HG03520 (cell line): ENCODE data around the gene PKD1.
"Not testable (repeated sequence)": the region's sequence is repeated elsewhere in the genome, so short reads cannot be mapped to it uniquely, and the experiment has no call there.

Experiments
- ATAC-seq: cut with Tn5 transposase; IDR thresholded peaks from one replicate; pipeline ENCODE4 v1.9.1; 2021; ENCODE audit warnings: mild to moderate bottlenecking, moderate library complexity; ENCODE audit not compliant: unreplicated experiment

PKD1 gene

DNA sequence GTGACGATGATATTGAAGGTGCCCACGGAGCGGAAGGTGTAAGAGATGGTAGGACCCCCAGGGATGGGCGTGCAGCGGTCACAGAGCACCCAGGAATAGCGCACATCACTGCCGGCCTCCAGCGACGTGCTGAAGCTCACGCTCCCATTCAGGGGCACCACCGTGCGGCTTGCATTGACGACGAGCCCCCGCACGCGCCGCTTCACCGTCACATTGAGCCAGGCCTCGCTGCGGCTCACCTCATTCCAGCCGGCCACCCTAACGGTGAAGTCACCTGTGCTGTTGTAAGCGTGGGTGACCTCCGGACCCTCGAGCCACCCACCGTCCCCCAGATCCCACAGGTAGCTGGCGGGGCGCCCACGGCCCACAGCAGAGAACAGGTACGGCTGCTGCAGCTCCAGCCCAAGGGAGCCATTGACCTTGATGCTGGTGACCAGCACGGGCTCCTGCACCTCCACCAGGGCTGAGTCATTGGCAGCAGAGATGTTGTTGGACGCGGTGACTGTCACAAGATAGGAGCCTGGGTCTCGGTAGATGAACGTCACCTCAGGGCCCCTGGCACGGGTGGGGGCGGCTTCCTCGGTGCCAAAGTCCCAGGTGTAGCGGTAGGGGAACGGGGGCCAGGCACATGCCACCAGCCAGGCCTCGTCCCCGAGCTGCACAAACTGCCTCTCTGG is 25.2 kb downstream of the PKD1 start:
- ATAC-seq, result not testable (repeated sequence)

DNA sequence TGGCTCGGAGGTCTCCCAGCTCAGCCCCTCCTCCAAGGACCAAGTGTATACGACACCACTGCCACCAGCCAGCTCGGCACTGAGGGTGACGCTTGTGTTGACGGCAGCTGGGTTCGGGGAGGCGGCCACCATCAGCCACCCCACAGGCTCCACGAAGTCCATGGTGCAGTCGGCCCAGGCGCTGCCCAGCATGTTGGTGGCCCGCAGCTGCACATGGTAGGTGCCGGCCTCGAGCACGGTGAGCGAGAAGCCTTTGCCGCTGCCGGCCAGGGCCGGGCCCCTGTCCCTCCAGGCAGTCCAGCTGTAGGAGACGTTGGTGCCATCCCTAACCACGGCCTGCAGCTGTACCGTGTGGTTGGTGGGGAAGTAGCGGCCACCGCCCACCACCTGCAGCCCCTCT is 25.8 kb downstream of the PKD1 start:
- ATAC-seq, result not testable (repeated sequence)

DNA sequence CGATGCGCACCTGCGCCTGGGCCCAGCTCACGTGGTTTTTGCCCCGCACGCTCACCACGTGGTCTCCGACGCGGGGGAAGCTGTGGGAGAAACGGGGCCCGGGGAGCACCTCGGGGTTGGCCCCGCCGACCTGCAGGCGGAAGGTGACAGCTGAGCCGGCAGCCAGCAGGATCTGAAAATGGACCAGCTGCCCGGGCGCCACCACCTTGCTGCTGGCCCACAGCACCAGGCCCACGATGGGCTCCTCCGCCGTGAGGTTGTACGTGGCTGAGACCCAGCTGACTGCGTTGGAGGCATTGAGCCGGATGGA is 26.5 kb downstream of the PKD1 start:
- ATAC-seq, result not testable (repeated sequence)

DNA sequence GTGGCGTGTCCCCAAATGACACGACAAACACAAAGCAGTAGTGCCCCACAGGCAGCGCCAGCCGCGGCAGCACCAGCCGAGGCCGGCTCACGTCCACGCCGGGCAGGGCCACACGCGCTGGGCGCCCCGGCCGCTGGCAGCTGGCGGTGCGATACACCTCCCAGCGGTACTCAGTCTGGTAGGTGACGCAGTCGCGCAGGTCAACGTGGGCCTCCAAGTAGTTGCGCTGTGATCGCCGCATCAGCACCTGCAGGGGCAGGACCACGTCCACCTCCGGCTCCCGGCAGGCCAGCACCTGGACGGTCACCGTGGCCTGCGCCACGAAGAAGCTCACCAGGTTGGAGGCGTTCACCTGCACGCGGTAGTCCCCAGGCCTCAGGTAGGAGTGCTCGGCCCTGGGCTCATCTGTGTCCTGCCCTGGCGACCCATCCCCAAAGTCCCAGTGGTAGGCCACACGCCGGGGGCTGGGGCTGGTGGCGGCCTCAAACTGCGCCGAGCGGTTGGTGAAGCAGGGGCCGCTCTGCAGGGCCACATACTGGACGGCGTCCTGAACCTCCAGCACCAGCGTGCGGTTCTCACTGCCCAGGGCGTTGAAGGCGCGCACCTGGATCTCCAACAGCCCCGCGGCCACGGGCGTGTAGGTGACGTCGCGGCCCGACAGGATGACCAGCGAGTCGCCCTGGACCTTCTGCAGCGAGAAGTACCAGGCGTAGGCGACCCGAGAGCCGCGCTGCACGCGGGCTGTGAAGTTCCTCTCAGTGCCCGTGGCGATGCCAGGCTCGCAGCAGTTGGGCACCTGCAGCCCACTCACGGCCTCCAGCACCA is 27.0 kb downstream of the PKD1 start:
- ATAC-seq, result not testable (repeated sequence)

DNA sequence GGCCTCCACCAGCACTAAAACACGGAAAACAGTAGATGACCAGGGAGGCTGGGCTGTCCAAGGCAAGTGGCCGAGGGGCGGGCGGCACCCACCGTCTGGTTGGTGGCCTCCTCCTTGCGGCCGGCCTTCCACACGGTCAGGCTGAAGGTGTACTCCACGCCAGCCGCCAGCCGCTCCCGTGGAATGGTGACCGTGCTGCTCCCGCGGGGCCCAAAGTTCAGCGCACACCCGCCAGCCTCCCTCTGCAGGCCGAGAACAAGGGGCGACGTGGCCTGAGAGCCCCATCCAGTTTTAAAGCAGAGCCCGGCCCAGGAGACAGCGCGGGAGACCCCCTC is 27.9 kb downstream of the PKD1 start:
- ATAC-seq, result not testable (repeated sequence)

DNA sequence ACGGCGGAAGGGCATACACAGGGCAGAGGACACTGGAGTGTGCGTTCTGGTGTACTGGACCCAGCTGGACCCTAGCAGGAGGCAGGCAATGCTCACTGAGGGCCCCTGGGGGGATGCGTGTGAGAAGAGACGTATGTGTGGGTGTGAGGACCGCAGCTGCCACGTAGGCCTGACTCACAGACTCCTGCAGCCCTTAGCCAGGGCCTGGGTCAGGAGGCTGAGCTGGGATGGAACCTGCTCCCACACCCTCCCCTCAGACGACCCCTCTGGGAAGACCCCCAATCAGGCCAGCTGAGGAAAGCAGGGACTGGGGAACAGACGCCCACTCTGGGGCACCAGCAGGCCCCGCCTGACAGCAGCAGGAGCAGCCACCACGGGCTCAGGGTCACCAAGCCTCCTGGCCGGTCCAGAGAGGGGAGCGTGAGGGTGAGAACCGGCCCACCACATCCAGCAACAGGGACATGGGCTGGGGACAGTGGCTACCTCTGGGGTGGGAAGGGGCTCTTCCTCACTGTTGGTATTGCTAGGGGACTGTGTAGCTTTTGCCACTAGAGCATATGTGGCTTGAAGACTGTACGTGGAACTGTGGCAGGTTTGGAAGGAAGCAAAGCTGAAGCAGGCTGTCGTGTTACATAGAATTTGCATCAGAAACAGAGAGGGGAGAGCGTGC is 28.4 kb downstream of the PKD1 start:
- ATAC-seq, result not testable (repeated sequence)

DNA sequence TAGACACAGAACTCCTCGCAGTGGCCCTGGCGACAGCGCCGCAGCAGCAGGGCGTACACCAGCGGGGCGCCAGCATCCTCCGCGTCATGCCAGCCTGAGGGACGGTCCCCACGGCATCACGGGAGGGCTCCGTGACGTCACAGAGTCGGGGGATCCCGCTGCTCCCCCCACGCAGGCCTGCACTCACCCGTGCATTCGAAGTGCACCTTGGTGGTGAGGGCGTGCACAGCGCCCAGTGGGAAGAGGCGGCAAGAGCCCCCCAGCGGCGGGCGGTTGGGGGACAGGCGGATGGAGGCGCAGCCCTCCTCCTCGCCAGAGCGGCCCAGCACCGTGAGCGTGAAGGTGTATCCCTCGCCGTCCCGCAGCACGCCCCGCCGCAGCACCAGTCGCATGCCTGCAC is 29.5 kb downstream of the PKD1 start:
- ATAC-seq, result not testable (repeated sequence)

DNA sequence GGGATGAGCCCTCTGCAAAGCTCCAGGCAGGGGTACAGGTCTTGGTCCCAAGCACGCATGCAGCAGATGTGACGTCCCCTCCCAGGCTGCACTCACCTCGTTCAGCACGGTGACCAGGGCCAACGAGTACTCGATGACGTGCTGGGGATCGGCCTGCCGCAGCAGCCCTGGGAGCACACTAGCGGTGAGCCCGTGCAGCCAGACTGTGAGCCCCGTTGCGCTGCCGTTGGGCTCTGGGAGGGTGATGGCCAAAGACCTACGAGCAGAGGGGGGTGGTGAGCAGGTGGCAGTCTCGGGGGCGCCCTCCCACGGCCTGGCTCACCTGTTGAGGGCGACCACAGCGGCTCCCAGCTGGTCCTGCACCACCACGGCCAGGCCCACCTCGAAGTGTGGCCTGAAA is 29.9 kb downstream of the PKD1 start:
- not testable (repeated sequence) for ATAC-seq

DNA sequence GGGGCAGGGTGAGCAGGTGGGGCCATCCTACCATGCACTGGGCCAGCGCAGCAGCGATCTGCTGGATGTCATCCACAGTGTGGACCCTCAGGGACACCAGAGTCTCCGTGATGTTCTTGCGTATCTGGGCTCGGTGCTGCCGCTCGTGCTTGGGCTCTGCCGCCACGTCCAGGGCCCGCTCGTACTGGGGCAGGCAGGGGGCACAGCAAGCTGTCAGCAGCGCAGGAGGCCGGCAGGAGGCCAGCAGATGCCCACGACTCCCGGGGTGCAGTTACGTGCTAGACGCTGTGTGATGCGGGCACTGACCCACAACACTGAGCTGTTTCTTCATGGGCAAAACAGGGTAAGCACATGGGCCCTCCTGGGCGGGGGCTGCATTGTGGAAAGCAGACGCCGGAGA is 30.4 kb downstream of the PKD1 start:
- ATAC-seq, result not testable (repeated sequence)

DNA sequence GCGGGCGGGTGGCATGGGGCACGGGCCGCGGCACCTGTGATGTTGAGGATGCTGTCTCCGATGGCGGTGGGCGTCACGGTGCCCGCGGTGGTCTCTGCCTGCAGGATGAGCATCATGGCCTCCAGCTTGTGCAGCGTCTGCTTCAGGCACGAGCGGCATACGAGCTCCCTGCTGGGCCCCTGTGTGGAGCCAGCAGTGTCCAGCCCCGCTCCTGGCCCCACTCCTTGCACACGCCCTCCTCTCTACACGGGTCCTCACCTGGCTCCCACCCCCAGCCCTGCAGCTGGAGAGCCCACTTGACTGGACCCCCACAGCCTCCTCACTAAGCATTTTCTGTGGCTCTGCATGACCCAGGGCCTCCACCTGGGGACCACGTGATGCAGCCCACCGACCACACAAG is 31.2 kb downstream of the PKD1 start:
- ATAC-seq, result not testable (repeated sequence)

DNA sequence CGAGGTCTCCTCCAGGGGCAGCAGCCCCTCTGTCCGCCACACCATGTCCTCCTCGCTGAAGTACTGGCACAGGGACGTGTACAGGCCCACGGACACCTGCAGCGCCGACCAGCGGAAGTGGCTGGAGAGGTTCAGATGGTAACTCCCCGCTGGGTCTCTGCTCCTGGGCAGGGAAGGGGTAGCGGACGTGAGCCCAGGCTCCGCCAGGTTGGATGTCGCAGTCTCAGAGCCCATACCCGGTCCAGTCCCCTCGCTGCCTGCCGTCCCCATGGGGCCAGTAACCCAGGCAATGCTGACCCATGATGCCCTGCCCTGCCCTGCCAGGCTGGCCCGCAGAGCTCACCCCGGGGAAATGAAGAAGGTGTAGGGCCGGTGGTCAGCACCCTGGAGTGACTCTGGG is 33.2 kb downstream of the PKD1 start:
- ATAC-seq, result no peak

DNA sequence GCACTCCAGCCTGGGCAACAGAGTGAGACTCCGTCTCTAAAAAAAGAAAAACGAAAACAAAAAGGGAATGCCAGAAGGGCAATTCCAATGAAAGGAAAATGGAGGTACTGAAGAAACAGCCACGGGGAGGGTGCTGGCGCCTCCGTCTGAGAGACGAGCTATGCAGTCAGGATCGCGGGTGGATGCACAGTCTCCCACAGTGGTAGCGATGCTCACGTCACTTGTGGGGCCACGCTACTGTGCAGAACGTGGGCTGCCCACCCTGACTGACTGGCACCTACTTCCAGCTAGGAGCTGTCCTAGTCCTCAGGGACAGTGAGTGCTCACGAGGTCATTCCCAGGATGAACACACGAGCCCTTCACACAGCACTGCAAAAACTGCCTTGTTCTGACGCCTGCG is 34.1 kb downstream of the PKD1 start:
- not testable (repeated sequence) for ATAC-seq

DNA sequence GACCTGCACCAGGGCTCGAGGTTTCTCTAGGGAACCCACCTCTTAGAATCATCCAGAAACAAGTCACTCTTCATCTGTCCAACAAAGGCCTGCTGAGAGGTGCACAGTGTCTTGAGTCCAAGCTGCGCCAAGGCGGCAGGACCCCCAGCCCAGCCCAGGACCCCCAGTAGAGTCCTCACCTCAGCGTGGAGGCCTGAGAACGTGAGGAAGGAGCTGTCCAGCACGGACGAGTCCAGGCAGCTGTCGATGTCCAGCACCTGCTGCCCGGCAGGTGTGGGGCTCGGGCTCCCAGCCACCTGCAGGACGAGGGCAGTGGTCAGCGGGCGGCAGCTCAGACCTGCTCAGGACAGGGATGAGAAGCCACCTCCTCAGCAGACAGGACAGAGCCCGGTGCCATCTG is 38.0 kb downstream of the PKD1 start:
- not testable (repeated sequence) for ATAC-seq

DNA sequence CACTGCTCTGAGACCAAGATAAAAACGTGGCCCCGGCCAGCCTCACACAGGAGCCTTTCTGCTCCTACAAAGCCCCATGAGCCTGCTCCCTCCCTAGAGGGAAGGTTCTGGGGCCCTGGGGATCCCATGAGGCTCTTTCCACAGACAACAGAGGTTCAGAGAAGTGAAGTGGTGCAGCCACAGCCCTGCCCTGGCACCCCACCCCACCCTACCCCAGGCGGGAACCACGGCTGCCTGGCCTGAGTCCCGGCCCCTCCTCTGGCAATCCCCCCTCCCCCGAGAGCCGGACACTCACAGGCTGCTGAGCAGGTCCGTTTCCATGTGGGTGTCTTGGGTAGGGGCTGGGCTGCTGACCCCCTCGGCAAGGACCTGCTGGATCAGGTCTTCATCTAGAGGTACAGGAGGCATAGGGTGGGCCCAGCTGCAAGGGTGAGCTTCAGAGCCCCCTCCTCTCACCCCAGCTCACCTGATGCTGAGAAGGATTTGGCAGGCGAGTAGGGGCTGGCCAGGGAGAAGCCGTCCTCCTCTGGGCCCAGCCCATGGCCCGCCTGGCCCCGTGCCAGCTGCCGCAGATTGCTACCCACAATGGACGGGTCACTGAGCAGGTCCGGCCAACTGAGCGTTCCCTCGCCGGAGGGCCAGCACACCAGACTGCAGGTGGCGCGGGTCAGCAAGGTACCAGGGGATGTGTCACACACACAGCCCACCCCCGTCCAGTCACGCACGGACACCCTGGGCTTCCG is 38.7 kb downstream of the PKD1 start:
- no peak for ATAC-seq

DNA sequence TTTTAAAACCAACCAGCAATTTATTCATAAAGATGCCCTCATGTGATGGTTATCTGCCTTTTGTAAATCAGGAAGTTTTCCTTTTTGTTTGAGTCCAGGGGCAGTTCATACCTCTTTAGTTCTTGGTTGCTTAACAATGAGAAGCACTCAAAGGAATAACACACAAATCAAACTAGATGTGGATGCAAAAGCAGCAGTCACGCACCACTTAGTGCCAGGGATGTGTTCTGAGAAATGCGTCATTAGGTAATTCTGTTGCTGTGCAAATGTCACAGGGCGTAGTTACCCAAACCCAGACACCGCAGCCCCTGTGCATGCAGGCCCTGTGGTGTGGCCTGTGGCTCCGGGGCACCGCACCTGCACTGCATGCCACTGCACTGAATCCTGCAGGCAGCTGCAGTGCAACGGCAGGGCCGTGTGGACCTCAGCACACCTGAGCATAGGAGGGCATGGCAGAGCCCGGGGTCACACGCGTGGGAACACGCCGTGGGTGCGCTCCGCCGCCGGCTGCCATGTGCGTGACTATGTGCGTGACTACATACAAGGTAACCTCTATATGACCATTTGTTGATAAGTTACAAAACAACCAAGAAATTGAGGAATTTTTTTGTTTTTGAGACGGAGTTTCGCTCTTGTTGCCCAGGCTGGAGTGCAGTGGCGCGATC is 39.6 kb downstream of the PKD1 start:
- no peak for ATAC-seq

DNA sequence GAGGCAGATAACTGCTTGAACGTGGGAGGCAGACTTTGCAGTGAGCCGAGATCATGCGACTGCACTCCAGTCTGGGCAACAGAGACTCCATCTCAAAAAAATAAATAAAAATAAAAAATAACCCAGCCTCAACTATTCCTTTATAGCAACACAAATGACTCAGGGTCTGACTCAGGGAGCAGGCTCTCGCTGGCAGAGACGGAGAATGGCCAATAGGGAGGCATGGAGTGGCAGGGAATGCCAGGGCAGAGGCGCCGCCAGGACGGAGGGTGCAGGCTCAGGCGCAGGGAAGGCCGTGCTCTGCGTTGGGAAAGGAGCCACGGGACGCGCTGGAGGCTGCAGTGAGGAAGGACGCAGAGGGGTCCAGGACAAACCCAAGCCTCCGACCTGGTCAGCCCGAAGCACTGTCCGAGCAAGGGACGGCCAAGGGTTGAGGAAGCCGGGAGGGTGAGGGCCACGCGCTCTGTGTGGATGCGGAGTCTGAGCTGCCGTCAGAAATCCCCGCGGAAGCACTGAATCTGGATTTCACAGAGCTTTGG is 40.3 kb downstream of the PKD1 start:
- ATAC-seq, result no peak

DNA sequence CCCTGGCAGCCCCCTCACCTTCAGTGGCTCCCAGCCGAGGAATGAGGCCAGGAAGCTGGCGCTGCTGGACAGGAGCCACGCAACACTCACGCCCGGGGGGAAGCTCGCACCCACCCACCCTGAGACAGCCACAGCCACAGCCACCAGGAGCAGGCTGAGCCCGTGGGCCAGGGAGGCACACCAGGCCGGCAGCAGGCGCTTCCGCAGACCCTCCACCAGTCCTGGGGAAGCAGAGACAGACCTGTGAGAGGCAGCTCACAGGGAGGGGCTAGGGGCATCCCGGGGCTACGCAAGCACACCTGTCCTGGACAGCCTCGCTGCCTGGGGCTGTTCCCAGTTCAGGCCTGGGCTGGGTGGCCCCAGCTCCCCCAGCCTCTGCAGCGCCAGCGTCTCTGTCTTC is 41.9 kb downstream of the PKD1 start:
- no peak for ATAC-seq

DNA sequence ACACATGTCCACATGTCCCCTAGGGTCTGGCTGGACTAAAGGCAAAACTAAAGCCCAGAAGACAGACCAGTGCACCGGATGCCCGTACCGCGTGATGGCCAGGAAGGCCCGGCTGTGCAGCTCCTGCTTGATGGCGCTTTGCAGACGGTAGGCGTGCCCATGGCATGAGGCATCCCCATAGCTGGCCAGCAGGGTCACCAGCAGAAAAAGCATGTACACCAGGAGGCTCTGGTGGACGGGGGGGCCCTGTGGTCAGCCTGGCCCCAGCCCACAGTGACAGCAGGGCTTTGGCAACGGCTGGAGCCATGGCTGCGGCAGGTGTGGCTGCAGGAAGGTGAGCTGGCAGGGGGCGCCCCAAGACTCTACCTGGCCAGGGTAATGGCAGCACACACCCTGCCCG is 42.8 kb downstream of the PKD1 start:
- no peak for ATAC-seq

DNA sequence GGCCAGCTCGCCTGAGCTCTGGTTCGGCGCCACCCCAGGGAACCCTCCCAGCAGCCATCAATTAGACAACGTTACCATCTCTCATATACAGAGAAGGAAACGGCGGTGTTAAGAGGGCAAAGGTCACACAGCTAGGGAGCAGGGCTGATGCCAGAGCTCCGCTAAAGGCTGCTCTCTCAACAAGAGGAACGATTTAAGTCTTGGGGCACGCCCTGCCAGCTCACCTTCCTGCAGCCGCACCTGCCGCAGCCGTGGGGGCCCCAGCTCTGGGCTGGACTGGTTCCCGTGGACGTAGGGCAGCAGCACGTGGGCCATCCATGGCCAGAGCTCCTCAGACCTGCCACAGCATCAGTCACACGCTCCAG is 43.5 kb downstream of the PKD1 start:
- ATAC-seq, result no peak

DNA sequence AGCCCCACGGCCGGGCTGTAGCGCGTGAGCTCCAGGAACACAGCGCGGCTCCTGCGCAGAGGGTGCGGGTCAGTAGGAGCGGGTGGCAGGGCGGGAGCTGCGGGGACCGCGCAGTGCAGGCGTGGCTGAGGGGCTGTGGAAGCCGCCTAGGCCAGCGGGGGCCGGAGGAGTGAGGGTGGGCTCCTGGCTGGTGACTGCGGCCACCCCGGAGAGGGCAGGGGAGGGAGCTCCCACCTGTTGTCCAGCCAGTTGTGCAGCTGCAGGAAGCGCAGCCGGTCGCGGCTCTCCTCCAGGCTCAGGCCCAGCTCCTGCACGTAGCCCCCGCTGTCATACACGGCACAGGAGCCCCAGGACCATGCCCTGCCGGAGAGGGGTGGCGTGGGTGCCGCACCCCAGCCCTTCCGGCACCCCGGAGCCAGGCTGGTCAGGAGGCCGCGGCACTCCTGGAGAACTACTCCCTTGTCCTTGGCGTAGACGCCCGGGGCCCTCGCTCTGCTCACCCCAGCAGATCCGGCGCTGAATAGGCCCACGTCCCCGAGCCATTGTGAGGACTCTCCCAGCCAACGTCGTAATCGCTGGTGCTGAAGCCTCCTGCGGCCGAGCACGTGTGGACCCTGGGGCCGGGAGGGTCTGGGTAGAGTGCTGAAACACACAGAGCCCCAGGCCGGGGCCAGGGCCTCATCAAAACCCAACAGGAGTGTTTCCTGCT is 44.0 kb downstream of the PKD1 start:
- ATAC-seq, result no peak
